Hepatocyte (in vitro differentiated cells): ENCODE data around the gene RBM19.

Experiments
- CTCF ChIP-seq: fragments of 200-600 bp; sonication (generic); IDR thresholded peaks from 2 replicates; pipeline ENCODE4 v1.5.1; 2016; ENCODE audit warnings: antibody characterized with exemption, mild to moderate bottlenecking; ENCODE audit not compliant: poor library complexity
- EZH2 ChIP-seq: fragments of 200-600 bp; sonication (generic); IDR thresholded peaks from 2 replicates; pipeline ENCODE4 v1.6.1; 2016; ENCODE audit warnings: antibody characterized with exemption, mild to moderate bottlenecking, borderline replicate concordance

- TF ChIP-seq CTCF (no peak), EZH2 (no peak)
Observed at GRCh38 chr12:113831476-113831875, 134.6 kb downstream of the RBM19 start.
